ENCODE data around the gene LRRC23.

- no peak for TF ChIP-seq EZH2 (IDR thresholded peaks at IDR 0.05; ENCODE audit: low read depth, unreplicated experiment)
- TF ChIP-seq POLR2AphosphoS5 (IDR thresholded peaks at IDR 0.05; ENCODE audit: low read depth), result no peak
- no peak for TF ChIP-seq REST (IDR thresholded peaks at IDR 0.05; ENCODE audit: unreplicated experiment)
- TF ChIP-seq CTCF (conservative IDR thresholded peaks at IDR 0.05; ENCODE audit: low read depth in 2 of 2), result peak in 1 of 2 experiments; percentile 57; a peak in 2 of 4 replicates
- no peak for TF ChIP-seq EZH2phosphoT487 (IDR thresholded peaks at IDR 0.05; ENCODE audit: unreplicated experiment)
- no peak for TF ChIP-seq JUNB (IDR thresholded peaks at IDR 0.05; ENCODE audit: unreplicated experiment)
- no peak for TF ChIP-seq CREB1 (CRISPR knock-in tag; IDR thresholded peaks at IDR 0.05; ENCODE audit: low read depth)
- no peak for TF ChIP-seq NANOG (IDR thresholded peaks at IDR 0.05; ENCODE audit: borderline replicate concordance)
Observed at GRCh38 chr12:6960593-6961277, 56.1 kb downstream of the LRRC23 start.

Data from GM23338 (cell line).